Thoracic aorta (tissue), 2 donors: ENCODE data around the gene COL13A1. TPM values are rescaled to one million over a fixed set of nuclear protein-coding genes. Genes with fewer than 3 reads are reported as not detected.

Source experiments
- ATAC-seq: fragments of 150-250 bp; one replicate; pipeline ENCODE4 v1.8.0; 2017; ENCODE audit warnings: low read depth; ENCODE audit not compliant: insufficient number of reproducible peaks, low FRiP score
- DNase-seq: peaks from one replicate; pipeline ENCODE4 v3.0.0-alpha.2; 2020; ENCODE audit warnings: low spot score
- H3K27ac ChIP-seq, 2 donors: fragments of 200-600 bp; sonication (generic); 1 replicate in 1 of 2; 2 replicates in 1 of 2; pipeline ENCODE4 v1.5.1; 2016; ENCODE audit warnings: mild to moderate bottlenecking in 2 of 2, moderate library complexity in 2 of 2
- H3K27me3 ChIP-seq: fragments of 200-600 bp; sonication (generic); replicated peaks from 2 replicates; pipeline ENCODE4 v1.6.0; 2016; ENCODE audit warnings: mild to moderate bottlenecking; ENCODE audit not compliant: insufficient read depth
- H3K36me3 ChIP-seq: fragments of 200-600 bp; sonication (generic); one replicate; pipeline ENCODE4 v1.5.1; 2016
- H3K4me1 ChIP-seq, 2 donors: fragments of 200-600 bp; sonication (generic); 1 replicate in 1 of 2; 2 replicates in 1 of 2; pipeline versions ENCODE4 v1.5.1 to v1.6.0; 2016; ENCODE audit warnings: low read depth in 2 of 2, mild to moderate bottlenecking in 1 of 2; ENCODE audit not compliant: control insufficient read depth in 1 of 2
- H3K4me3 ChIP-seq: fragments of 200-600 bp; sonication (generic); 2 replicates; pipeline ENCODE4 v1.5.1; 2016; ENCODE audit warnings: mild to moderate bottlenecking
- H3K9me3 ChIP-seq: fragments of 200-600 bp; sonication (generic); 2 replicates; pipeline ENCODE4 v1.5.1; 2016
- CTCF ChIP-seq: fragments of 200-600 bp; sonication (generic); IDR thresholded peaks from one replicate; pipeline ENCODE4 v1.5.1; 2019; ENCODE audit warnings: antibody characterized with exemption
- total RNA-seq, 2 donors: library from RNA; depleted of rRNA; stranded (reverse); fragments of >200 nt; gene quantifications; one replicate each; pipeline versions ENCODE4 v1.1.0 to v1.2.3, GENCODE V29; 2016

Gene COL13A1
- total RNA-seq, 2 donors from 2014 or later = 23.1 to 34.1 TPM

DNA sequence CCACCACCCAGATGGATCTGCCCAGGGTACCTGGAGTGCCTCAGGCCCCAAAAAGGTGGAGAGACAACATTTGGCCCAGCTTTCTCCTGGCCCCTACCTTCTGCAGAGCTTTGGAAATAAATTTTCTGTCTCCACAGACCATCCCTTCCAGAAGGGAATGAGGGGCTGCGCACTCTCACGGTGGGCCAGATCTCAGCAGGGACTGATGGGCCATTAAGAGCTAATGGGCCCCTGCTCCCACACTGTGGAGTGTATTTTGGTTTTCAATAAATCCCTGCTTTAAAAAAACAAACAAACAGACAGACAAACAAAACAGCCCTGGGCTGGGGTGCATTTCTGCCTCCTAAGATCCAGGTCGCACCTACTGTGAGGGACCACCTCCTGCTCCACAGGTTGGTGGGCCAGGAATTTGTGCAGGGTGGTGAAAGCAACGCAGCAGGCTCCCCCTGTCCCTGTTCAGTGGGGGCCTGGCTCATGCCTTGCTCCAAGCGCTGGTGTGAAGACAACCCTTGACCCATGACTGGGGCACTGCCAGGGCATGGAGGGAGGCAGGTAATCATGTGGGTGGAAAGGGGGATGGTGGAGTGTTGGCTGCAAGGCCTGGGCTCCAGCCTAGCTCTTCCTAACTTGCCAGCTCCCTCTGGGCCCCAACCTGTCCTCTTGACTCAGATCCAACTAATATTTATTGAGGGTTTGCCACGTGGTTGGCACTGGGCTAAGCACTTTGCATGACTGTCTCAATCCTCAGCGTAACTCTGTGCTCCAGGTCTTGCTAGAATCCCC lies 88.5 kb downstream of the COL13A1 start:
- no peak overlapping the region for H3K4me3 ChIP-seq
- peaks cover 3% of the 10 kb centered on the region for H3K36me3 ChIP-seq
- no peak for TF ChIP-seq CTCF
- no peaks in the 10 kb centered on the region for H3K4me1 ChIP-seq
- no peaks in the 10 kb centered on the region for H3K27me3 ChIP-seq
- DNase-seq (no peak), ATAC-seq (no peak)
- no peak overlapping the region for H3K27ac ChIP-seq
- no peaks in the 10 kb centered on the region for H3K9me3 ChIP-seq

- Histone ChIP-seq H3K9me3 (no peaks in the 10 kb centered on the region), H3K4me3 (no peak overlapping the region), H3K27me3 (no peaks in the 10 kb centered on the region), H3K27ac (no peak overlapping the region), H3K36me3 (peaks cover 3% of the 10 kb centered on the region), H3K4me1 (no peaks in the 10 kb centered on the region)
- no peak for DNase-seq
- no peak for ATAC-seq
- TF ChIP-seq CTCF = no peak
These were observed 89.4 kb downstream of the COL13A1 start for GRCh38 chr10:69891057-69891617.

GRCh38 chr10:69892406-69892805 lies 90.7 kb downstream of the COL13A1 start:
- no peak overlapping the region for H3K27ac ChIP-seq
- DNase-seq (no peak), ATAC-seq (no peak)
- H3K36me3 ChIP-seq = peaks cover 3% of the 10 kb centered on the region
- H3K4me1 ChIP-seq = no peaks in the 10 kb centered on the region
- no peaks in the 10 kb centered on the region for H3K27me3 ChIP-seq
- H3K4me3 ChIP-seq = no peak overlapping the region
- no peaks in the 10 kb centered on the region for H3K9me3 ChIP-seq
- TF ChIP-seq CTCF = no peak

DNA sequence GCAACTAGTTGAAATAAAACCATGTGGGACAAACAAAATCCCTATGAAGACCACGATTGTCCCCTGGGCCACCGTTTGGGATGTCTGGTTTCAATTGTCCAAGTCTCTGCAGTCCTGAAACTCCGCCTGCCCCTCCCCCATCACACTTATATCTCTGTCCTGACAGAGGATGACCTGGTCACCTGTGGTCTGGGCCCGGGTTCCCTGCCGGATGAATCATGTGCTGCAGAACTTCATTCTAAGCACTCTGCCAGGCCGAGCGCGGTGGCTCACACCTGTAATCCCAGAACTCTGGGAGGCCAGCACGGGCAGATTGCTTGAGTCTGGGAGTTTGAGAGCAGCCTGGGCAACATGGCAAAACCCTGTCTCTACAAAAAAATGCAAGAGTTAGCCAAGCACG lies 91.1 kb downstream of the COL13A1 start:
- no peak overlapping the region for H3K27ac ChIP-seq
- no peak overlapping the region for H3K4me3 ChIP-seq
- no peak for DNase-seq
- H3K9me3 ChIP-seq = no peaks in the 10 kb centered on the region
- H3K27me3 ChIP-seq = no peaks in the 10 kb centered on the region
- ATAC-seq = no peak
- no peak for TF ChIP-seq CTCF
- H3K36me3 ChIP-seq = peaks cover 3% of the 10 kb centered on the region
- no peaks in the 10 kb centered on the region for H3K4me1 ChIP-seq

GRCh38 chr10:69893271-69893900 lies 91.7 kb downstream of the COL13A1 start:
- no peak overlapping the region for H3K27ac ChIP-seq
- ATAC-seq (no peak), DNase-seq (no peak)
- no peak for TF ChIP-seq CTCF
- no peak overlapping the region for H3K4me3 ChIP-seq
- H3K36me3 ChIP-seq = peaks cover 3% of the 10 kb centered on the region
- H3K9me3 ChIP-seq = no peaks in the 10 kb centered on the region
- H3K27me3 ChIP-seq = no peaks in the 10 kb centered on the region
- H3K4me1 ChIP-seq = no peaks in the 10 kb centered on the region
